Neural cell (in vitro differentiated cells): ENCODE measurements around the gene PTPRO.

Source experiments
- EP300 ChIP-seq: fragments of 450-650 bp; conservative IDR thresholded peaks from 2 replicates; pipeline ENCODE4 v1.6.1; 2014; ENCODE audit warnings: antibody characterized with exemption, mild to moderate bottlenecking, moderate library complexity; ENCODE audit not compliant: poor library complexity, severe bottlenecking
- EZH2 ChIP-seq: fragments of 200-600, 300-800 bp; shearing (Covaris generic), sonication (generic); IDR thresholded peaks from 2 replicates; pipeline ENCODE4 v1.6.1; 2014; ENCODE audit warnings: antibody characterized with exemption, low read length, borderline replicate concordance, mild to moderate bottlenecking; ENCODE audit not compliant: insufficient read depth, poor library complexity, severe bottlenecking
- MXI1 ChIP-seq: fragments of 450-650 bp; conservative IDR thresholded peaks from 2 replicates; pipeline ENCODE4 v1.6.1; 2014; ENCODE audit warnings: antibody characterized with exemption, mild to moderate bottlenecking; ENCODE audit not compliant: poor library complexity, severe bottlenecking
- POLR2AphosphoS5 ChIP-seq: IDR thresholded peaks from 2 replicates; pipeline ENCODE4 v1.6.1; 2012
- RAD21 ChIP-seq: fragments of 450-650 bp; conservative IDR thresholded peaks from 2 replicates; pipeline ENCODE4 v1.6.1; 2014; ENCODE audit warnings: antibody characterized with exemption, mild to moderate bottlenecking, moderate library complexity
- TAF1 ChIP-seq: IDR thresholded peaks from 2 replicates; pipeline ENCODE4 v1.6.1; 2012; ENCODE audit warnings: low read depth
- TF ChIP-seq, protein P1 (sequence below): fragments of 450-650 bp; IDR thresholded peaks from 2 replicates; pipeline ENCODE4 v1.5.1; 2014; ENCODE audit warnings: antibody characterized with exemption, mild to moderate bottlenecking, moderate library complexity; ENCODE audit not compliant: poor library complexity, severe bottlenecking
- TF ChIP-seq, protein P2 (sequence below): IDR thresholded peaks from 2 replicates; pipeline ENCODE4 v1.6.1; 2012; ENCODE audit warnings: borderline replicate concordance

DNA sequence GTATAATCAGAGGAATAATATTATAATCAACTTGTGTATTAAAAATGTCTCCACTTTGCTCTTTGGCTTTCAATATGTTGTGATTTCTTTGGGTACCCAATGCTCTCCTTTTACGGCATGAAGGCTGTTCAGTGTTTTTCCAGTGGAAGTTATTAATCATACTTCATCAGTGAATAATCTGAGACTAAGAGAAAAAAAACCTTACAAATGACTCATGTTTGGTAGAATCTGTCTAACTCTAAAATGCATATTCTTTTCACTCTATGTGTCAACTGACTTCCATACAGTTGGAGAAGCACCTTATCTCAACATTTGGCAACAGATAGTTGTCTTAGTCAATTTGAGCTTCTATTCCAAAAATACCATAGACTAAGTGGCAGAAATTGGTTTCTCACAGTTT is 82.2 kb downstream of the PTPRO start:
- TF ChIP-seq POLR2AphosphoS5 (no peak), EZH2 (no peak), RAD21 (no peak), MXI1 (no peak), EP300 (no peak), TAF1 (no peak)
- TF ChIP-seq, protein P1, sequence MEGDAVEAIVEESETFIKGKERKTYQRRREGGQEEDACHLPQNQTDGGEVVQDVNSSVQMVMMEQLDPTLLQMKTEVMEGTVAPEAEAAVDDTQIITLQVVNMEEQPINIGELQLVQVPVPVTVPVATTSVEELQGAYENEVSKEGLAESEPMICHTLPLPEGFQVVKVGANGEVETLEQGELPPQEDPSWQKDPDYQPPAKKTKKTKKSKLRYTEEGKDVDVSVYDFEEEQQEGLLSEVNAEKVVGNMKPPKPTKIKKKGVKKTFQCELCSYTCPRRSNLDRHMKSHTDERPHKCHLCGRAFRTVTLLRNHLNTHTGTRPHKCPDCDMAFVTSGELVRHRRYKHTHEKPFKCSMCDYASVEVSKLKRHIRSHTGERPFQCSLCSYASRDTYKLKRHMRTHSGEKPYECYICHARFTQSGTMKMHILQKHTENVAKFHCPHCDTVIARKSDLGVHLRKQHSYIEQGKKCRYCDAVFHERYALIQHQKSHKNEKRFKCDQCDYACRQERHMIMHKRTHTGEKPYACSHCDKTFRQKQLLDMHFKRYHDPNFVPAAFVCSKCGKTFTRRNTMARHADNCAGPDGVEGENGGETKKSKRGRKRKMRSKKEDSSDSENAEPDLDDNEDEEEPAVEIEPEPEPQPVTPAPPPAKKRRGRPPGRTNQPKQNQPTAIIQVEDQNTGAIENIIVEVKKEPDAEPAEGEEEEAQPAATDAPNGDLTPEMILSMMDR: no peak
- TF ChIP-seq, protein P2, sequence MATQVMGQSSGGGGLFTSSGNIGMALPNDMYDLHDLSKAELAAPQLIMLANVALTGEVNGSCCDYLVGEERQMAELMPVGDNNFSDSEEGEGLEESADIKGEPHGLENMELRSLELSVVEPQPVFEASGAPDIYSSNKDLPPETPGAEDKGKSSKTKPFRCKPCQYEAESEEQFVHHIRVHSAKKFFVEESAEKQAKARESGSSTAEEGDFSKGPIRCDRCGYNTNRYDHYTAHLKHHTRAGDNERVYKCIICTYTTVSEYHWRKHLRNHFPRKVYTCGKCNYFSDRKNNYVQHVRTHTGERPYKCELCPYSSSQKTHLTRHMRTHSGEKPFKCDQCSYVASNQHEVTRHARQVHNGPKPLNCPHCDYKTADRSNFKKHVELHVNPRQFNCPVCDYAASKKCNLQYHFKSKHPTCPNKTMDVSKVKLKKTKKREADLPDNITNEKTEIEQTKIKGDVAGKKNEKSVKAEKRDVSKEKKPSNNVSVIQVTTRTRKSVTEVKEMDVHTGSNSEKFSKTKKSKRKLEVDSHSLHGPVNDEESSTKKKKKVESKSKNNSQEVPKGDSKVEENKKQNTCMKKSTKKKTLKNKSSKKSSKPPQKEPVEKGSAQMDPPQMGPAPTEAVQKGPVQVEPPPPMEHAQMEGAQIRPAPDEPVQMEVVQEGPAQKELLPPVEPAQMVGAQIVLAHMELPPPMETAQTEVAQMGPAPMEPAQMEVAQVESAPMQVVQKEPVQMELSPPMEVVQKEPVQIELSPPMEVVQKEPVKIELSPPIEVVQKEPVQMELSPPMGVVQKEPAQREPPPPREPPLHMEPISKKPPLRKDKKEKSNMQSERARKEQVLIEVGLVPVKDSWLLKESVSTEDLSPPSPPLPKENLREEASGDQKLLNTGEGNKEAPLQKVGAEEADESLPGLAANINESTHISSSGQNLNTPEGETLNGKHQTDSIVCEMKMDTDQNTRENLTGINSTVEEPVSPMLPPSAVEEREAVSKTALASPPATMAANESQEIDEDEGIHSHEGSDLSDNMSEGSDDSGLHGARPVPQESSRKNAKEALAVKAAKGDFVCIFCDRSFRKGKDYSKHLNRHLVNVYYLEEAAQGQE: no peak
